ENCODE measurements around the gene ANLN. TPM values are rescaled to one million over a fixed set of nuclear protein-coding genes. Genes with fewer than 3 reads are reported as not detected.

ANLN gene, protein sequence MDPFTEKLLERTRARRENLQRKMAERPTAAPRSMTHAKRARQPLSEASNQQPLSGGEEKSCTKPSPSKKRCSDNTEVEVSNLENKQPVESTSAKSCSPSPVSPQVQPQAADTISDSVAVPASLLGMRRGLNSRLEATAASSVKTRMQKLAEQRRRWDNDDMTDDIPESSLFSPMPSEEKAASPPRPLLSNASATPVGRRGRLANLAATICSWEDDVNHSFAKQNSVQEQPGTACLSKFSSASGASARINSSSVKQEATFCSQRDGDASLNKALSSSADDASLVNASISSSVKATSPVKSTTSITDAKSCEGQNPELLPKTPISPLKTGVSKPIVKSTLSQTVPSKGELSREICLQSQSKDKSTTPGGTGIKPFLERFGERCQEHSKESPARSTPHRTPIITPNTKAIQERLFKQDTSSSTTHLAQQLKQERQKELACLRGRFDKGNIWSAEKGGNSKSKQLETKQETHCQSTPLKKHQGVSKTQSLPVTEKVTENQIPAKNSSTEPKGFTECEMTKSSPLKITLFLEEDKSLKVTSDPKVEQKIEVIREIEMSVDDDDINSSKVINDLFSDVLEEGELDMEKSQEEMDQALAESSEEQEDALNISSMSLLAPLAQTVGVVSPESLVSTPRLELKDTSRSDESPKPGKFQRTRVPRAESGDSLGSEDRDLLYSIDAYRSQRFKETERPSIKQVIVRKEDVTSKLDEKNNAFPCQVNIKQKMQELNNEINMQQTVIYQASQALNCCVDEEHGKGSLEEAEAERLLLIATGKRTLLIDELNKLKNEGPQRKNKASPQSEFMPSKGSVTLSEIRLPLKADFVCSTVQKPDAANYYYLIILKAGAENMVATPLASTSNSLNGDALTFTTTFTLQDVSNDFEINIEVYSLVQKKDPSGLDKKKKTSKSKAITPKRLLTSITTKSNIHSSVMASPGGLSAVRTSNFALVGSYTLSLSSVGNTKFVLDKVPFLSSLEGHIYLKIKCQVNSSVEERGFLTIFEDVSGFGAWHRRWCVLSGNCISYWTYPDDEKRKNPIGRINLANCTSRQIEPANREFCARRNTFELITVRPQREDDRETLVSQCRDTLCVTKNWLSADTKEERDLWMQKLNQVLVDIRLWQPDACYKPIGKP
- 18.4 TPM for total RNA-seq (ENCODE audit: unreplicated experiment)
- long read RNA-seq, result 0 reads

DNA sequence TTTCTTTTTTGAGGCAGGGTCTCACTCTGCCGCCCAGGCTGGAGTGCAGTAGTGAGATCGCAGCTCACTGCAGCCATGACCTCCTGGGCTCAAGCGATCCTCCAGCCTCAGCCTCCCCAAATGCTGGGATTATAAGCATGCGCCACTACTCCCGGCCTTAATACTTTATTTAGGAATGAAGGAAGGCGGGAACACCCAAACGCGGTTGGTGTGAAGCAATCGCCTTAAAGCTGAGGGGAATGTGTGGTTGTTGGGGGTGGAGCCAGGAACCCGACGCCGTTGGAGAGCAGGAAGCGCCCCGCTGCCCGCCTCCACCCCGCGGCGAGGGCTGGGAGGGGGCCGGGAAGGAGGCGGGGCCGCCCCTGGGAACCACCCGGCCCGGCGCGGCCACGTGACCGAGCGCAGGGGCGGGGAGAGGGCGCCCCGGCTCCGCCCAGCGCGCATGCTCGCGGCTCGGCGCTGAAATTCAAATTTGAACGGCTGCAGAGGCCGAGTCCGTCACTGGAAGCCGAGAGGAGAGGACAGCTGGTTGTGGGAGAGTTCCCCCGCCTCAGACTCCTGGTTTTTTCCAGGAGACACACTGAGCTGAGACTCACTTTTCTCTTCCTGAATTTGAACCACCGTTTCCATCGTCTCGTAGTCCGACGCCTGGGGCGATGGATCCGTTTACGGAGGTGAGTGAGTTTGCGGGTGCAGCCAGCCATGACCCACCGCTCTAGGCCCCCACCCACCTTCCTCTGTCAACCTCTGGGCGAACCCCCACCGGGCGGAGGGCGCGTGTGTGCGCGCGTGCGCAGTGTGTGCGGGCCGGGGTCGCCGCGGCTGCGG, at the start of gene ANLN:
ANLN (plus strand) TSS at position 492 of the 828 bp plus-strand sequence; CDS start at position 657, 165 bp downstream.
- peak; percentile 94 for DNase-seq
- Mint-ChIP-seq H3K27me3 (ENCODE audit: unreplicated experiment) (peaks cover 3% of the 10 kb centered on the region), H3K4me1 (ENCODE audit: low read depth, unreplicated experiment) (peaks cover 21% of the 10 kb centered on the region), H3K9me3 (ENCODE audit: unreplicated experiment) (peaks cover 2% of the 10 kb centered on the region), H3K36me3 (ENCODE audit: unreplicated experiment) (no peaks in the 10 kb centered on the region), H3K4me3 (ENCODE audit: unreplicated experiment) (peak within 1 kb of the TSS; percentile 95), H3K27ac (ENCODE audit: unreplicated experiment) (peak within 1 kb of the TSS; percentile 96)
- TF ChIP-seq, protein P1, sequence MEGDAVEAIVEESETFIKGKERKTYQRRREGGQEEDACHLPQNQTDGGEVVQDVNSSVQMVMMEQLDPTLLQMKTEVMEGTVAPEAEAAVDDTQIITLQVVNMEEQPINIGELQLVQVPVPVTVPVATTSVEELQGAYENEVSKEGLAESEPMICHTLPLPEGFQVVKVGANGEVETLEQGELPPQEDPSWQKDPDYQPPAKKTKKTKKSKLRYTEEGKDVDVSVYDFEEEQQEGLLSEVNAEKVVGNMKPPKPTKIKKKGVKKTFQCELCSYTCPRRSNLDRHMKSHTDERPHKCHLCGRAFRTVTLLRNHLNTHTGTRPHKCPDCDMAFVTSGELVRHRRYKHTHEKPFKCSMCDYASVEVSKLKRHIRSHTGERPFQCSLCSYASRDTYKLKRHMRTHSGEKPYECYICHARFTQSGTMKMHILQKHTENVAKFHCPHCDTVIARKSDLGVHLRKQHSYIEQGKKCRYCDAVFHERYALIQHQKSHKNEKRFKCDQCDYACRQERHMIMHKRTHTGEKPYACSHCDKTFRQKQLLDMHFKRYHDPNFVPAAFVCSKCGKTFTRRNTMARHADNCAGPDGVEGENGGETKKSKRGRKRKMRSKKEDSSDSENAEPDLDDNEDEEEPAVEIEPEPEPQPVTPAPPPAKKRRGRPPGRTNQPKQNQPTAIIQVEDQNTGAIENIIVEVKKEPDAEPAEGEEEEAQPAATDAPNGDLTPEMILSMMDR (IDR thresholded peaks at IDR 0.05; ENCODE audit: partially characterized antibody, unreplicated experiment), result no peak

DNA sequence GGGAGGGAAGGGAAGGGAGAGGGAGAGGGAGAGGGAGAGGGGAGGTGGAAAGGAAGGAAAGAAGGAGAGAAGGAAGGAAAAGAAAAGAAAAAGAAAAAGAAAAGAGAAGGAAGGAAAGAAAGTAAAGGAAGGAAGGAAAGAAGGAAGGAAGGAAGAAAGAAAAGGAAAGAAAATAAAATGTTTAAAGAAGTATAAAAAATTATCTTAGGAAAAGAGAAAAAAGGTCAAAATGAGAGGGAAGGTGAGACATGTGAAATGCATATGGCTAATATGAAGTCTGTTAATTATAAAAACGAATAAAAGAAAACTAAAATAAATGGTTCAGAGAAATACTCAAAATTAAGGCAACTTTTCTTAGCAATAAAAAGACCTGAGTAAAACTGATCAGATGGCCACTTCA, 46.1 kb upstream of the ANLN start:
- peaks cover 2% of the 10 kb centered on the region for H3K27me3 Mint-ChIP-seq (ENCODE audit: unreplicated experiment)
- H3K9me3 Mint-ChIP-seq (ENCODE audit: unreplicated experiment), result no peaks in the 10 kb centered on the region
- peaks cover 2% of the 10 kb centered on the region for H3K4me1 Mint-ChIP-seq (ENCODE audit: low read depth, unreplicated experiment)
- no peak overlapping the region for H3K27ac Mint-ChIP-seq (ENCODE audit: unreplicated experiment)
- no peak for DNase-seq
- H3K36me3 Mint-ChIP-seq (ENCODE audit: unreplicated experiment), result peaks cover 5% of the 10 kb centered on the region
- TF ChIP-seq, protein P1 (IDR thresholded peaks at IDR 0.05; ENCODE audit: partially characterized antibody, unreplicated experiment), result no peak
- H3K4me3 Mint-ChIP-seq (ENCODE audit: unreplicated experiment), result no peak overlapping the region

DNA sequence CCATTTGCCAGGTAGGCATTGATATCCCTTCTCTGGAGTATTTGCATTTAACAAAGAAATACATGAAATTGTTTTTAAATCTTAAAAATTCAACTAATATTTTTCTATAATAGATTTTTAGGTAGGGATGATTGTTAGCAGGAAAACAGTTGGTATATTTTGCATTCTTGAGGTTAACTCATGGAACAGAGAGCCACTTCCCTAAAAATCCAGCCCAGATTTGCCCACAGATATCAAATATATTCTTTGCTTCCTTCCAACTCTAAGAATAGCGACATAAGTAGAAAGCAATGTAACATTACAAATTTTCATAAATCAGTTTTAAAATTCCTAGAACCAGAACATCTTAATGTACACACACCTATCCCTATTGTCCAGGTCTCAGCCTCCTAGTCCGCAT, 45.0 kb upstream of the ANLN start:
- Mint-ChIP-seq H3K9me3 (ENCODE audit: unreplicated experiment) (no peaks in the 10 kb centered on the region), H3K4me1 (ENCODE audit: low read depth, unreplicated experiment) (no peaks in the 10 kb centered on the region), H3K27me3 (ENCODE audit: unreplicated experiment) (peaks cover 2% of the 10 kb centered on the region), H3K27ac (ENCODE audit: unreplicated experiment) (no peak overlapping the region), H3K36me3 (ENCODE audit: unreplicated experiment) (peaks cover 5% of the 10 kb centered on the region), H3K4me3 (ENCODE audit: unreplicated experiment) (no peak overlapping the region)
- TF ChIP-seq, protein P1 (IDR thresholded peaks at IDR 0.05; ENCODE audit: partially characterized antibody, unreplicated experiment), result no peak
- DNase-seq, result no peak

DNA sequence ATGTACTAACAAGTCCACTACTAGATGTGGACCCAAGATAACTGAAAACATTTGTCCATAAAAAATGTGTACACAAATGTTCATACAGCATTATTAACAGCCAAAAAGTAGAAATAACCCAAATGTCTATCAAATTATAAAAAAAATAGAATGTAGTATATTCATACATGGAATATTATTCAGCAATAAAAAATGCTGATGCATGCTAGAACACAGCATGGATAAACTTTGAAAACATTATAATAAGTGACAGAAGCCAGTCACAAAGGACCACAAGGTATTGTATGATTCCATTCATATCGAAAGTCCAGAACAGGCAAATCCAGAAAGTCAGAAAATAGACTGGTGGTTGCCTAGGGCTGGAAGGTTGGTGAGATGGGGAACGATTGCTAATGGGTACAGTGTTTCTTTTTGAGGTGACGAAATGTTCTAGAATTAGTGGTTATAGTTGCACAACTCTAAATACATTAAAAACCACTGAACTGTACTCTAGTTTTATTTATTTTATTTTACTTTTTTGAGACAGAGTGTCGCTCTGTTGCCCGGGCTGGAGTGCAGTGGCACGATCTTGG, 43.3 kb upstream of the ANLN start:
- no peak overlapping the region for H3K4me3 Mint-ChIP-seq (ENCODE audit: unreplicated experiment)
- DNase-seq, result no peak
- H3K27ac Mint-ChIP-seq (ENCODE audit: unreplicated experiment), result no peak overlapping the region
- peaks cover 2% of the 10 kb centered on the region for H3K27me3 Mint-ChIP-seq (ENCODE audit: unreplicated experiment)
- no peaks in the 10 kb centered on the region for H3K4me1 Mint-ChIP-seq (ENCODE audit: low read depth, unreplicated experiment)
- H3K36me3 Mint-ChIP-seq (ENCODE audit: unreplicated experiment), result peaks cover 5% of the 10 kb centered on the region
- no peaks in the 10 kb centered on the region for H3K9me3 Mint-ChIP-seq (ENCODE audit: unreplicated experiment)
- TF ChIP-seq, protein P1 (IDR thresholded peaks at IDR 0.05; ENCODE audit: partially characterized antibody, unreplicated experiment), result no peak

Data from glutamatergic neuron (in vitro differentiated cells).